Right ventricle myocardium superior (tissue), 1 donor: Measurements from ENCODE around the gene ZNF512. TPM values are rescaled to one million over a fixed set of nuclear protein-coding genes. Genes with fewer than 3 reads are reported as not detected.

Experiments used
- ATAC-seq: fragments of 200-7000 bp; cut with Tn5 transposase; one replicate; pipeline ENCODE4 v1.9.1; 2020; ENCODE audit warnings: mild to moderate bottlenecking; ENCODE audit not compliant: poor library complexity
- DNase-seq: peaks from one replicate; pipeline ENCODE4 v3.0.0-alpha.2; 2020
- intact Hi-C: fragments of 100-400 bp; cut with DNase I; formaldehyde crosslinking; loops from one replicate; pipeline ENCODE4 v1.11.2; 2022
- total RNA-seq: library from RNA; stranded (reverse); fragmentation: NEBNext Ultra II Directional; extraction: Animal tissue kit (Norgen Biotek cat#: 25700); gene quantifications from one replicate; pipeline ENCODE4 v1.2.1, GENCODE V29; 2021
- donor health status: DM: no; HTN: yes; CAD: no; lungs with severe emphysema.

The ZNF512 gene
- total RNA-seq, 1 donor from 2014 or later: 16.6 TPM

GRCh38 chr2:27663285-27664153 lies 80.7 kb downstream of the ZNF512 start, which contains the start of the genes SLC4A1AP and SUPT7L:
TSS of gene SLC4A1AP (plus strand) at chr2:27663889. CDS start at chr2:27663915, 26 bp downstream.
TSS of gene SUPT7L (minus strand) at chr2:27663614. CDS start at chr2:27662192, 1,422 bp downstream.
- DNase-seq (peak; percentile 83), ATAC-seq (peak; percentile 92)
- intact Hi-C loops: no loop called here

- intact Hi-C loops: no loop called here
- peak; percentile 13 for ATAC-seq
- no peak for DNase-seq
Measured at GRCh38 chr2:27664154-27664574, 81.3 kb downstream of the ZNF512 start.

GRCh38 chr2:27664622-27665363 lies 82.0 kb downstream of the ZNF512 start:
- DNase-seq: no peak
- intact Hi-C loops: no loop called here
- ATAC-seq: no peak

GRCh38 chr2:27667446-27667845 lies 84.6 kb downstream of the ZNF512 start:
- intact Hi-C loops: no loop called here
- no peak for DNase-seq

DNA sequence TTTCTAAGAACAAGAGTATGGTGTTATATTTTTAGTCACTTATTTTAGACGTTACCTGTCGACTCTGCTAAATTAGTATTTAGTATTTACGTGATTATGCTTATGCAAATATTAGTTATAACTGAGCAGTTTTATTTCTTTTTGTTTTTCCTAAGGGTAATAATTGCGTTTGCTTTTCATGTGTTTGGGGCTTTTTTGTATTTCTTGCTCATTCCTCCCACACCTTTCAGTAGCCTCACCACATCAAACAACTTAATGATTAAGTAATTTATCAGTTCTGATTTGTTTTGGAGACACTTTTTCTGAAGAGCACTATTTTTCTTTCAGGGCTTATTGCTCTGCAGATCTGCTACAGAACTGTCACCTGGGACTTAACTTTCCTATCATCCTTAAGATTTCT lies 88.4 kb downstream of the ZNF512 start:
- ATAC-seq (no peak), DNase-seq (no peak)
- intact Hi-C loops: no loop called here

More at GRCh38 chr2:27667446-27667845, 84.6 kb downstream of the ZNF512 start:
- ATAC-seq: no peak

Other genes with a start within 250 kb of the ZNF512 start
- 14.6 TPM for gene GTF3C2, start 226.3 kb upstream of the ZNF512 start, total RNA-seq
- gene EIF2B4, start 212.7 kb upstream of the ZNF512 start, total RNA-seq: 37.4 TPM
- 55.6 TPM for gene SNX17, start 212.4 kb upstream of the ZNF512 start, total RNA-seq
- gene ZNF513, start 202.3 kb upstream of the ZNF512 start, total RNA-seq: 6.0 TPM
- gene PPM1G, start 173.5 kb upstream of the ZNF512 start, total RNA-seq: 34.3 TPM
- gene NRBP1, start 154.4 kb upstream of the ZNF512 start, total RNA-seq: 50.8 TPM
- gene KRTCAP3, start 140.7 kb upstream of the ZNF512 start, total RNA-seq: 0.24 TPM
- 20.3 TPM for gene IFT172, start 93.3 kb upstream of the ZNF512 start, total RNA-seq
- gene FNDC4, start 87.8 kb upstream of the ZNF512 start, total RNA-seq: 2.0 TPM
- gene GCKR, start 86.2 kb upstream of the ZNF512 start, total RNA-seq: not detected
- 6.1 TPM for gene CCDC121, start 46.0 kb downstream of the ZNF512 start, total RNA-seq
- gene GPN1, start 46.0 kb downstream of the ZNF512 start, total RNA-seq: 18.0 TPM
- 24.2 TPM for gene SUPT7L, start 80.6 kb downstream of the ZNF512 start, total RNA-seq
- 18.5 TPM for gene SLC4A1AP, start 80.8 kb downstream of the ZNF512 start, total RNA-seq
- 356 TPM for gene MRPL33, start 188.7 kb downstream of the ZNF512 start, total RNA-seq